Measurements from ENCODE around the gene XRCC4.
A peak's percentile ranks its signal among the peaks of the same experiment; 100 is the strongest.

XRCC4 gene

GRCh38 chr5:83281176-83281575 is 203.8 kb downstream of the XRCC4 start:
- DNase-seq = no peak

GRCh38 chr5:83281658-83282057 is 204.3 kb downstream of the XRCC4 start:
- peak; percentile 73 for DNase-seq

GRCh38 chr5:83283761-83284160 is 206.4 kb downstream of the XRCC4 start:
- no peak for DNase-seq

GRCh38 chr5:83285661-83286398 is 208.5 kb downstream of the XRCC4 start:
- DNase-seq = peak; percentile 15

GRCh38 chr5:83294246-83294645 is 216.9 kb downstream of the XRCC4 start:
- no peak for DNase-seq

- no peak for DNase-seq
These were observed 222.0 kb downstream of the XRCC4 start for GRCh38 chr5:83299353-83299752.

GRCh38 chr5:83306572-83307241 is 229.4 kb downstream of the XRCC4 start:
- DNase-seq = peak; percentile 89

- no peak for DNase-seq
These were observed 235.3 kb downstream of the XRCC4 start for GRCh38 chr5:83312663-83313062.

GRCh38 chr5:83313436-83313835 is 236.1 kb downstream of the XRCC4 start:
- DNase-seq = peak; percentile 74

GRCh38 chr5:83321483-83322055 is 244.2 kb downstream of the XRCC4 start:
- DNase-seq = peak; percentile 69

GRCh38 chr5:83322273-83322924 is 245.1 kb downstream of the XRCC4 start:
- DNase-seq = no peak

- no peak for DNase-seq
These were observed 246.3 kb downstream of the XRCC4 start for GRCh38 chr5:83323557-83324180.

GRCh38 chr5:83331842-83332241 is 254.5 kb downstream of the XRCC4 start:
- DNase-seq = no peak

GRCh38 chr5:83337453-83338035 is 260.2 kb downstream of the XRCC4 start:
- no peak for DNase-seq

GRCh38 chr5:83340511-83340918 is 263.2 kb downstream of the XRCC4 start:
- DNase-seq = no peak

- DNase-seq = no peak
These were observed 264.5 kb downstream of the XRCC4 start for GRCh38 chr5:83341815-83342334.

- no peak for DNase-seq
These were observed 265.1 kb downstream of the XRCC4 start for GRCh38 chr5:83342465-83342864.

GRCh38 chr5:83343299-83343698 is 266.0 kb downstream of the XRCC4 start:
- no peak for DNase-seq

- DNase-seq = no peak
These were observed 268.1 kb downstream of the XRCC4 start for GRCh38 chr5:83345423-83345822.

GRCh38 chr5:83348281-83348780 is 271.0 kb downstream of the XRCC4 start:
- DNase-seq = no peak

- no peak for DNase-seq
These were observed 275.9 kb downstream of the XRCC4 start for GRCh38 chr5:83353231-83353630.

- no peak for DNase-seq
These were observed 276.4 kb downstream of the XRCC4 start for GRCh38 chr5:83353774-83354173.
